ENCODE results near the gene RERE. TPM values are rescaled to one million over a fixed set of nuclear protein-coding genes. Genes with fewer than 3 reads are reported as not detected.

The RERE gene
- polyA plus RNA-seq, 10 donors: 61.7 to 94.3 (median 77.6) TPM

- DNase-seq: no peak
These were observed 338.9 kb downstream of the RERE start for GRCh38 chr1:8478566-8478965.

- DNase-seq: no peak
These were observed 339.5 kb downstream of the RERE start for GRCh38 chr1:8477983-8478362.

- peak in 2 of 3 donors; percentile 36 to 60 for DNase-seq
These were observed 340.1 kb downstream of the RERE start for GRCh38 chr1:8477166-8477982.

- DNase-seq: peak in 1 of 3 donors; percentile 26
These were observed 341.4 kb downstream of the RERE start for GRCh38 chr1:8476006-8476405.

GRCh38 chr1:8474369-8474768 lies 343.1 kb downstream of the RERE start:
- DNase-seq: no peak

GRCh38 chr1:8473891-8474300 lies 343.5 kb downstream of the RERE start:
- DNase-seq: no peak

GRCh38 chr1:8473121-8473875 lies 344.1 kb downstream of the RERE start:
- DNase-seq: no peak

- no peak for DNase-seq
These were observed 344.8 kb downstream of the RERE start for GRCh38 chr1:8472668-8473067.

GRCh38 chr1:8471451-8471850 lies 346.0 kb downstream of the RERE start:
- no peak for DNase-seq

- DNase-seq: no peak
These were observed 348.7 kb downstream of the RERE start for GRCh38 chr1:8468751-8469150.

GRCh38 chr1:8467308-8467707 lies 350.1 kb downstream of the RERE start:
- DNase-seq: no peak

GRCh38 chr1:8465692-8466091 lies 351.7 kb downstream of the RERE start:
- no peak for DNase-seq

GRCh38 chr1:8465013-8465412 lies 352.4 kb downstream of the RERE start:
- peak in 1 of 3 donors; percentile 37 for DNase-seq

GRCh38 chr1:8464377-8464776 lies 353.1 kb downstream of the RERE start:
- DNase-seq: no peak

- peak; percentile 79 to 91 (median 80) for DNase-seq
These were observed 354.1 kb downstream of the RERE start for GRCh38 chr1:8463144-8463927.

GRCh38 chr1:8462371-8462892 lies 355.0 kb downstream of the RERE start:
- DNase-seq: no peak

- no peak for DNase-seq
These were observed 355.9 kb downstream of the RERE start for GRCh38 chr1:8461351-8462110.

GRCh38 chr1:8460784-8461183 lies 356.7 kb downstream of the RERE start:
- no peak for DNase-seq

- no peak for DNase-seq
These were observed 357.3 kb downstream of the RERE start for GRCh38 chr1:8460132-8460544.

GRCh38 chr1:8458607-8459006 lies 358.8 kb downstream of the RERE start:
- no peak for DNase-seq

- no peak for DNase-seq
These were observed 359.6 kb downstream of the RERE start for GRCh38 chr1:8457760-8458381.

Data from muscle of back (tissue), 11 donors.